HT-29 (cell line): ENCODE measurements around the gene TOB2. TPM values are rescaled to one million over a fixed set of nuclear protein-coding genes. Genes with fewer than 3 reads are reported as not detected.

Experiments used
- DNase-seq: peaks from one replicate; pipeline ENCODE4 v3.0.0-alpha.2; 2015; ENCODE audit warnings: low spot score
- total RNA-seq: library from RNA; depleted of rRNA; stranded (reverse); fragments of >200 nt; shearing (Covaris generic); gene quantifications from 2 replicates; pipeline ENCODE4 v1.2.3, GENCODE V29; 2014; rRNA removed

The TOB2 gene
- 25.1 and 26.6 TPM in 2 replicates for total RNA-seq

DNA sequence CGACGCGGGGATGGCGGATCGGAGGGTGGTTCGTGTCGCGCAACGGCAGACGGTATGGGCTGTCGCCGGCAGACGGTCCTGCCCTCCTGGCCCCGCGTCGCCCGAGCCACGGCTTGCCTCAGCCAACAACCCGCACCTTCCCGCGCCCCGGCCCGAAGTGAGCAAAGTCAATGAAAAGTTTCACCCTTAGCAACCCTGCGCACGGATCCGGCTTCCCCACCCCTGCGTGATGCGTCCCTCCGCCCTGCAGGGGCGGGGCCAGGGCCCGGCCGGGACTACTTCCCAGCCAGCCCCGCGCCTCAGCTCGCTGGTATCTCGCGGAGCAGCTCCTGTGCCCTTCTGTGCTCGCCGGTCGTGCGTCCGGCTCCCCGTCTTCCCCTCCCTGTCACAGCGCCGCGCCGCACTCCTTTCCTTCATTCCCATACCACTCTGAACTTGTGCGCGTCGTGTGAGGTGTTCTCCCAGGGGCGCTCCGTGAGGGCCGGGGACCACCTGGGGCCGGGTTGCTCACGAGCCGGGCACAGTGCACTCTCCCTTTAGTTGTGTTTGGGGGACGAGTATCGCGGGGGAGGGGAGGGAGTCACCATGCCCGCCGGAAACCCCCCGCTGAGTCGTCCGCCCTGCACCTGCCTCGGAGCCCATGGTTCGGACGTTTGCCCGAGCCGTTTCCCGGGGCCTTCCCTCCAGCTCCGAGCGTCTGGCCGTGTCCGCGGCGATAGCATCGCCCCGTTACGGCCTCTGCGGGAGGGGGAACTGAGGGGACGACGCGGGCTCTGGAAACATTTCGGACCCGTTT is at the start of gene TOB2:
Gene TOB2 (minus strand): TSS at position 163 of the 796 bp plus-strand sequence. CDS start 9,456 bp downstream, outside the sequence.
- peak; percentile 92 for DNase-seq

- no peak for DNase-seq
These were observed 44.9 kb upstream of the TOB2 start for GRCh38 chr22:41491374-41492100.

DNA sequence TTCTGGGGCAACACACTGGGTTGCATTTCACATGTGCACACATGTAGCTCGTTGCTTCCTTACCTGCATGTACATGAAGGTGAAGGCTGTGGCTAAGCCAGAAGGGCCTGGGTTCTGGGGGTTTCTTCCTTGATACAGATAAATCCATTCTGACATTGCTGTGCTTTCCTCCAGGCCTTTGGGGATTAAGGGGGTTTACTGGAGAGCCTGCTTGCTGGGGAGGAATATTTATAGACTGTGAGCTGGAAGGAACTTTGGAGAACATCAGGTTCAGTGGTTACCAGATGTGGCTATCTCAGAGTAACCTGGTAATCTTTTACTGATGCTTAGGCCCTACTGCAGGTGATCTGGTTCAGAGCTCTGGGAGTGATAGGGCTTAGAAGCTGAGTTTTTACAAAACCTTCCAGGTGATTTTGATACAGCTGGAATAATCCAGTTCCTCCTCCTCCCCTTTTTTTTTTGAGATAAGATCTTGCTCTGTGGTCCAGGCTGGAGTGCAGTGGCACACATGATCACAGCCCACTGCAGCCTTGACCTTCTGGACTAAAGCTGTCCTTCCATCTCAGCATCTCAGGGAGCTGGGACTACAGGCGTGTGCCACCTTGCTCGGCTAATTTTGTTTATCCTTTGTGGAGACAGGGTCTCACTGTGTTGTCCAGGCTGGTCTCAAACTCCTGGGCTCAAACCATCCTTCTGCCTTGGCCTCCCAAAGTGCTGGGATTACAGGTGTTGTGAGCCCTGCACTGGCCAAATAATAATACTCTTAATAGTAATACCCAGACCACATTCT is 42.2 kb upstream of the TOB2 start:
- no peak for DNase-seq

- DNase-seq = no peak
These were observed 41.5 kb upstream of the TOB2 start for GRCh38 chr22:41488076-41488475.

DNA sequence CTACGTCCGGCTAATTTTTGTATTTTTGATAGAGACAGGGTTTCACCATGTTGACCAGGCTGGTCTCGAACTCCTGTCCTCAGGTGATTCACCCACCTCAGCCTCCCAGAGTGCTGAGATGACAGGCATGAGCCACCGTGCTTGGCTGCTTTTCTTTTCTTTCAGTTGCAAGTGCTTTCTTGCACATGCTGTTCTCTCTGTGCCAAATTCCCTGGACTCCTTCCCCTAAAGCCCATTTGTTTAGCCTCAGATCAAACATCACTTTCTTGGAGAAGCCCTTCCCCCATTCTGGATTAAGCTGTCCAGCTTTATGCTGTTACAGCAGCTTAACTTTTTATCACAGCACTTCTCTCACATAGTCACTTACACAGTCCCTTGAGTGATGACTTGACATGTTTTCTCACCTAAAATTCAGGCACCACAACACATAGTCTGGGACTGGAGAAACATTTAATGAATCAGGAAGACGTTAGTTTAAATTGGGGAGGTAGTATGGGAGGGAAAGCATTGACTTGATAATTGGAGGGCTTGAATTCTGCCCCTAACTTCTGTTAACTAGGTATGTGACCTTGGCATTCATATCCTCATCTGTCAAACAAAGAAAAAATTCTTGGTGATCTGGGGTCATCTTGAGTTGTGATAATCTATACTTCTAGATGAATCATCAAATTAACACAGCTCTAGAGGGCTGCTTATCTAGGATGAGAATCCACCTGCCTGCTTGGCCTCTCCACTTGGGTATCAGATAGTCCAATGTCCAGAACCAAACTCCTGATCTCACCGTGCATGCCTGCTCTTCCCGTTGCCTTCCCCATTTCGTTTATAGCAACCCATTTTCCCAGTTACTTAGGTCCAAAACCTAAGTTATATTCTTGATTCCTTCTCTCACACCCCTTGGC is 40.7 kb upstream of the TOB2 start:
- no peak for DNase-seq

DNA sequence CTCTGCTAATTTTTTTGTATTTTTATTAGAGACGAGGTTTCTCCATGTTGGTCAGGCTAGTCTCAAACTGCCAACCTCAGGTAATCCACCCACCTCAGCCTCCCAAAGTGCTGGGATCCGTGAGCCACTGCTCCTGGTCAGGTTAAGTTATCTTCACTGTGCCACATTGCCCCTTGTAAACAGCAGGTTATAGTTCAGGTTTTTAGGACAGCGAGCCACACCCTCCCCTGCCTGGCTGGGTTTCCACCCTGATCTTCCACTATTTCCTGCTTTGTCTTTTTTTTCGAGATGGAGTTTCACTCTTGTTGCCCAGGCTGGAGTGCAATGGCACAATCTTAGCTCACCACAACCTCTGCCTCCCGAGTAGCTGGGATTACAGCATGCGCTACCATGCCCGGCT is 38.4 kb upstream of the TOB2 start:
- DNase-seq = no peak

DNA sequence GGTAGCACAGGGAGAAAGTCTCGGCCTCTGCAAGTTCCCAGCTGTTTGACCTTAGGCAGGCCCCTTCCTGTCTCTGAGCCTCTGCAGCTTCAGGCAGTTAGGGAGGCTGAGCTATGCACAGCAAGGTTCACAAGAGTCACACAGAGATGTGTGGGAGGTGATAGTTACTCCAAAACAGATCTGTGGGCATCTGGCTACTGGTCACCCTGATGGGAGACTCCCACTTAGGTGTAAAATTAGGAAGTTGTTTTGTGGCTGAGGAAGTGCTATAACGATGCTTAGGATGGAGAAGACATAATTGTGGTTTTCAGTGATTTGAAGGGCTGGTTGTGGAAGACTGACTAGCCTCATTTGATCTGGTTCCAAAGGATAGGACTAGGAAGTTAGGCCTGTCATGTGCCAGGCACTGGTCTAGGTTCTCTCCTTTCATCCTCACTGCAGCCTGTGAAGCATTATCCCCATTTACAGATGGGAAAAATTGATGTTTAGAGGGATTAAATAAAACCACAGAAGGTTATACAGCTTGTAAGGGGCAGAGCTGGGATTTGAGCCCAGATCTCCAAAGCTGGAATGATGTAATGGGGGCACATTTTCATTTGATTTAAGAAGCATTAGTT is 35.8 kb upstream of the TOB2 start:
- DNase-seq = no peak

- DNase-seq = no peak
These were observed 35.3 kb upstream of the TOB2 start for GRCh38 chr22:41481925-41482318.

DNA sequence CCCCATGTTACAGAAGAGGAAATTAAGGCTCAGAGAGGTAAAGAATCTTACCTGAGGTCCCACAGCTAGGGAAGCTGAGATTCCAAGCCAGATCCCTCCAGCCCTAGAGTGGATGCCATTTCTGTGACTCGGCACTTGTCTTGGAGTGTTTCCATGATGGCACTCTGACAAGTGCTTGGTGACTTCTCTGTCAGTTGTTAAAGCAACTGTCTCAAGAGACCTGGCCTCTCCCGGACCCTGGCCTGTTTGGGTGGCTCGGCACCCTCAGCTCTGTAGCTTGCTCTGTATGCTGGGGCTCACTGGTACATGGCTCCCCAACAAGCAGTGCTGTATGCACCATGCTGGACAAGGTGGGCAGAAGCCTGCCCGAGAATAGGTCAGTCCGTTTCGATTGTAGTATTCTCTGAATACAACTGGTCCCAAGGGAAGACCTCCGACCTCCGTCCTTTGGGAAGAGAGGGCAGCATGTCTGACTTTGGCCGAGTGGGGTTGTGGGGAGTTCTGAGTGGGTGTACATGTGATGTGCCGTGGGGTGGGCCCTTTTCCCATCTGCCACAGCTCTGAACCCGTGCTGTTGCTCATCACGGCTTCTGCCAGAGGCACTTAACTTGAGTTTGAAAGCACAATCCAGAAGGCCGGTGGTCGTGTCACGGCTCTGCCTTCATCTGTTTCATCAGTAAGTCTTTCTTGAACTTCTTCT is 34.7 kb upstream of the TOB2 start:
- no peak for DNase-seq

DNA sequence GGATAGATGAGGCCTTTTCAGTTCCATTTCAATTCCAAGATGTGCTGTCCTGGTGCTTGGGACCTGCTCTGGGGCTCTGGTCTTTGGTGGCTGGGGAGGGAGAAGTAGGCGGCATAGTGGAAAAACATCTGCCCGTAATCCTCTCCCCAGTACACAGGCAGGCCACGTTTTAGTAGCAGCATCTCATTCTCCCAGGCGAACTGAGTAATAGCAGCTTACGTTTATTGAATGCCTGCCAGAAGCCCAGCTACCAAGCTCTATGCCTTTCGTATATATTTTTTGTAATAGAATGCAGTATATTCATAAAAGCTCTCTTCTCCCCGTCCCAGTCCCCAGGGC is 33.8 kb upstream of the TOB2 start:
- DNase-seq = no peak

GRCh38 chr22:41479671-41480396 is 33.2 kb upstream of the TOB2 start:
- DNase-seq = no peak

GRCh38 chr22:41478891-41479521 is 32.4 kb upstream of the TOB2 start:
- no peak for DNase-seq

DNA sequence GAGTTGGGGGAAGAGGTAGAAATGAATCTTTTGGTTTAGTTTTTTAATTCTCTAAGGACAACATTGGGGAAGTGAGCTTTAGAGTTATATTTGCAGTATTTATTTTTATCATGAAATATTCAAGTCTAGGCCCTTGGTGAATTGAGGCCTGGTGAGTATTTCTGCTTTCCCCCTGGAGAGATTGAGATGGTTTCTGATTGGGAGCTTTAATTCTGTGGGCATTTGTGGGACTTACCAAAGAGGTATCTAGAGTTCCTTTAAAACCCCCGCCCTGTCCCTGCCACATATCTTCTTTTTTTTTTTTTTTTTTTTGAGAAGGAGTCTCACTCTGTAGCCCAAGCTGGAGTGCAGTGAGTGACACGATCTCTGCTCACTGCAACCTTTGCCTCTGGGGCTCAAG is 31.9 kb upstream of the TOB2 start:
- DNase-seq = no peak

- DNase-seq = no peak
These were observed 28.4 kb upstream of the TOB2 start for GRCh38 chr22:41474872-41475451.

DNA sequence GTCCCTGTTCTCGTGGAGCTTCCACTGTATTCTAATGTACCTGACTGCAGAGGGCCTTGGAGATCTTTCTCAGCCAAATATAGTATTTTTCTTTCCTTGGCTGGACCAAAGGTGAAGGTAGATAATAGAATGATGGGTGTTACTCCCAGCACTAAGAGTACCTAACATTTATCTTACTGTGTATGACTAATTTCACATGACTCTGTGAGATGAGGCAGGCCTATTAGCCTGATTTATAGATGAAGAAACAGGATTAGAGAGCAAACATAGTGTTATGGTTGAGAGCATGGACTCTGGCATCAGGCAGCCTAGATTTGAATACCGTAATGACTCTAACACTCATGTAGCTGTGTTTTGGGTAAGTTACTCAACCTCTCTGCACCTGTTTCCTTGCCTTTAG is 25.0 kb upstream of the TOB2 start:
- DNase-seq = no peak

GRCh38 chr22:41470886-41471285 is 24.3 kb upstream of the TOB2 start:
- no peak for DNase-seq

- DNase-seq = no peak
These were observed 22.7 kb upstream of the TOB2 start for GRCh38 chr22:41469218-41469851.
